Aorta (tissue), 5 donors: ENCODE data around the gene POLR2H. TPM values are rescaled to one million over a fixed set of nuclear protein-coding genes. Genes with fewer than 3 reads are reported as not detected.

ENCODE experiments used
- ATAC-seq: fragments of 200-7000 bp; cut with Tn5 transposase; one replicate; pipeline ENCODE4 v1.9.1; 2022; ENCODE audit warnings: moderate library complexity; ENCODE audit not compliant: low FRiP score
- DNase-seq, 2 donors: peaks; one replicate each; pipeline ENCODE4 v3.0.0-alpha.2; 2020
- H3K27ac ChIP-seq, 2 donors: one replicate each; pipeline ENCODE4 v1.5.1; 2013; ENCODE audit warnings: low read length in 2 of 2, mild to moderate bottlenecking in 2 of 2, moderate library complexity in 2 of 2, control low read depth in 1 of 2, inconsistent platforms in 1 of 2, low read depth in 1 of 2
- H3K27me3 ChIP-seq, 2 donors: one replicate each; pipeline ENCODE4 v1.6.1; 2013; ENCODE audit warnings: control low read depth in 1 of 2, low read length in 1 of 2, mild to moderate bottlenecking in 1 of 2, moderate library complexity in 1 of 2; ENCODE audit not compliant: insufficient read depth in 2 of 2, control insufficient read depth in 1 of 2
- H3K36me3 ChIP-seq, 2 donors: one replicate each; pipeline ENCODE4 v1.6.1; 2013; ENCODE audit warnings: control low read depth in 1 of 2, low read length in 1 of 2, mild to moderate bottlenecking in 1 of 2; ENCODE audit not compliant: insufficient read depth in 2 of 2, control insufficient read depth in 1 of 2
- H3K4me1 ChIP-seq, 2 donors: one replicate each; pipeline ENCODE4 v1.6.1; 2013; ENCODE audit warnings: low read length in 2 of 2, control low read depth in 1 of 2, mild to moderate bottlenecking in 1 of 2, moderate library complexity in 1 of 2; ENCODE audit not compliant: insufficient read depth in 2 of 2, control insufficient read depth in 1 of 2
- H3K4me3 ChIP-seq, 2 donors: one replicate each; pipeline ENCODE4 v1.5.1; 2013; ENCODE audit warnings: low read length in 2 of 2, control low read depth in 1 of 2, mild to moderate bottlenecking in 1 of 2
- H3K9me3 ChIP-seq: one replicate; pipeline ENCODE4 v1.6.1; 2013; ENCODE audit warnings: mild to moderate bottlenecking, low read length; ENCODE audit not compliant: control insufficient read depth
- WGBS, 2 donors: extraction: QIAGEN DNeasy Blood & Tissue Kit; methylation state at CpG; one replicate each; pipeline ENCODE4 v1.1.7; 2013; 5-methylcytosine and 5-hydroxymethylcytosine counted together
- intact Hi-C, 2 donors: fragments of 100-400 bp; cut with DNase I; formaldehyde crosslinking; loops; one replicate each; pipeline versions ENCODE4 v1.14.2 to v1.15.0; 2022
- polyA plus RNA-seq, 2 donors: library from polyadenylated mRNA; stranded (reverse); fragments of 200-250 nt; gene quantifications; one replicate each; pipeline ENCODE4 v1.2.3, GENCODE V29; 2013
- total RNA-seq, 2 donors: library from RNA; stranded (reverse); fragmentation: NEBNext Ultra II Directional; extraction: Animal tissue kit (Norgen Biotek cat#: 25700); gene quantifications; one replicate each; pipeline ENCODE4 v1.2.1, GENCODE V29; 2021
- donor health status: healthy with polysubstance abuse.
- donor health status: Bipolar disorder and iron deficiency.
- donor health status: DM: no; HTN: no; CAD: no.
- donor health status: DM: no; HTN: no; CAD: no.
- donor health status: DM: yes; HTN: yes; CAD: no.

POLR2H gene
- total and polyA plus RNA-seq, 4 donors = 43.9 to 151 (median 57.3) TPM

- peak; percentile 87 for DNase-seq
- 44 to 47% methylated on average over 5 of the region's 5 CpGs for WGBS, 2 donors
- Histone ChIP-seq H3K27ac (no peak overlapping the region), H3K4me1 (peaks cover 3 to 4% of the 10 kb centered on the region in 2 donors), H3K9me3 (no peaks in the 10 kb centered on the region), H3K36me3 (no peaks in the 10 kb centered on the region), H3K27me3 (no peaks in the 10 kb centered on the region), H3K4me3 (no peak overlapping the region)
- ATAC-seq = peak; percentile 91
- intact Hi-C loops = loop anchor here (2.0 to 5.0 kb wide), 5 partner anchors 46 to 171 kb away; no protein-coding TSS in a partner anchor
Observed at GRCh38 chr3:184371570-184372018, 10.1 kb downstream of the POLR2H start.

- Histone ChIP-seq H3K9me3 (no peaks in the 10 kb centered on the region), H3K4me3 (no peak overlapping the region), H3K36me3 (no peaks in the 10 kb centered on the region), H3K4me1 (peaks cover 3 to 4% of the 10 kb centered on the region in 2 donors), H3K27me3 (no peaks in the 10 kb centered on the region), H3K27ac (no peak overlapping the region)
- no peak for ATAC-seq
- WGBS, 2 donors = 82 to 83% methylated on average over 8 of the region's 8 CpGs
- intact Hi-C loops = loop anchor here (5.0 kb wide), 4 partner anchors 45 to 170 kb away; no protein-coding TSS in a partner anchor
- DNase-seq = peak in 1 of 2 donors; percentile 45
Observed at GRCh38 chr3:184372296-184372821, 10.8 kb downstream of the POLR2H start.

- Histone ChIP-seq H3K4me1 (peaks cover 3 to 4% of the 10 kb centered on the region in 2 donors), H3K27me3 (no peaks in the 10 kb centered on the region), H3K9me3 (no peaks in the 10 kb centered on the region), H3K27ac (no peak overlapping the region), H3K36me3 (no peaks in the 10 kb centered on the region), H3K4me3 (no peak overlapping the region)
- intact Hi-C loops = loop anchor here (5.0 kb wide), 4 partner anchors 44 to 169 kb away; no protein-coding TSS in a partner anchor
- ATAC-seq = no peak
- WGBS, 2 donors = 59 to 68% methylated on average over 5 of the region's 5 CpGs
- DNase-seq = peak in 1 of 2 donors; percentile 63
Observed at GRCh38 chr3:184372911-184373310, 11.4 kb downstream of the POLR2H start.

- intact Hi-C loops = loop anchor here (5.0 kb wide), 4 partner anchors 44 to 169 kb away; no protein-coding TSS in a partner anchor
- H3K9me3 ChIP-seq = no peaks in the 10 kb centered on the region
- peak in 1 of 2 donors; percentile 63 for DNase-seq
- ATAC-seq = no peak
- H3K27me3 ChIP-seq = no peaks in the 10 kb centered on the region
- H3K4me3 ChIP-seq = no peak overlapping the region
- H3K27ac ChIP-seq = no peak overlapping the region
- 74 to 82% methylated on average over 6 of the region's 6 CpGs for WGBS, 2 donors
- no peaks in the 10 kb centered on the region for H3K36me3 ChIP-seq
- peaks cover 3 to 4% of the 10 kb centered on the region in 2 donors for H3K4me1 ChIP-seq
Observed at GRCh38 chr3:184373422-184373821, 11.9 kb downstream of the POLR2H start.

DNA sequence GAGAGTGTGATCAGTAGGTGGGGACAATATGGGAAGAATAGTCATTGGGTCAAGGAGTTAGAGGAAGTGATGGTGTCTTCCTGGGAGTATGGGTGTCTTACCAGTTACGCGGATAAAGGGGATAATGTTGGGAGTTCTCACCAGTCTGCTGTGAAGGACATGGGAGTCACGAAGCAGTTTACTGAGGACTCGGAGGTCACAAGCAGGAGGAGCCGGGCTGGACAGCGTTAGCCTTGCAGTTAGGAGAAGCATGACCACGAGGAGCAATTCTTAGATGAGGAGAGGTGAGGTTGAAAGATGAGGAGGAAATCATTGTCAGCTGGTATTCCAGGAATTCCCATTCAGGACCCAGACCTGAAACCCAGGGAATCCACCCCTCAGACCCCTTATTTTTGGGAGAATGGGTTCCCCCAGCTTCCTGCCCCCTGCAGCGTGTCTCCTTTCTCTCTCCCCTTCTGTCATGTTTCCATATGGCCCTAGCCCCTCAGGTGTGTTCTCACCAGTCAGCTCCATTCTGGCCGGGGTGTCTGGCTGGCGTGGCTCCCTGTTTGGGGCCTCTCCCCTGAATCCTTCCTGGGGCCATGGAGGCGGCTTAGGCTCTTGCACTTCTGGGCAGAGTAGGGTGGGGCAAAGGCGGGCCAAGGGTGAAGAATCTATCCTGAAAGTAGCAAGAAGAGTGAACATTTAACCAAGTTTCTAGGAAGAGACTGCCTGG is 14.4 kb downstream of the POLR2H start:
- intact Hi-C loops = no loop called here
- DNase-seq (peak in 1 of 2 donors; percentile 75), ATAC-seq (no peak)
- H3K4me3 ChIP-seq = no peak overlapping the region
- no peaks in the 10 kb centered on the region for H3K4me1 ChIP-seq
- H3K36me3 ChIP-seq = no peaks in the 10 kb centered on the region
- H3K27me3 ChIP-seq = no peaks in the 10 kb centered on the region
- no peaks in the 10 kb centered on the region for H3K9me3 ChIP-seq
- 90 to 92% methylated on average over 12 of the region's 12 CpGs for WGBS, 2 donors
- H3K27ac ChIP-seq = no peak overlapping the region

- Histone ChIP-seq H3K9me3 (no peaks in the 10 kb centered on the region), H3K27ac (no peak overlapping the region), H3K4me3 (no peak overlapping the region), H3K36me3 (no peaks in the 10 kb centered on the region), H3K4me1 (no peaks in the 10 kb centered on the region), H3K27me3 (no peaks in the 10 kb centered on the region)
- DNase-seq = peak in 1 of 2 donors; percentile 46
- intact Hi-C loops = no loop called here
- WGBS, 2 donors = 87 to 89% methylated on average over 5 of the region's 5 CpGs
- no peak for ATAC-seq
Observed at GRCh38 chr3:184377374-184377773, 15.9 kb downstream of the POLR2H start.

DNA sequence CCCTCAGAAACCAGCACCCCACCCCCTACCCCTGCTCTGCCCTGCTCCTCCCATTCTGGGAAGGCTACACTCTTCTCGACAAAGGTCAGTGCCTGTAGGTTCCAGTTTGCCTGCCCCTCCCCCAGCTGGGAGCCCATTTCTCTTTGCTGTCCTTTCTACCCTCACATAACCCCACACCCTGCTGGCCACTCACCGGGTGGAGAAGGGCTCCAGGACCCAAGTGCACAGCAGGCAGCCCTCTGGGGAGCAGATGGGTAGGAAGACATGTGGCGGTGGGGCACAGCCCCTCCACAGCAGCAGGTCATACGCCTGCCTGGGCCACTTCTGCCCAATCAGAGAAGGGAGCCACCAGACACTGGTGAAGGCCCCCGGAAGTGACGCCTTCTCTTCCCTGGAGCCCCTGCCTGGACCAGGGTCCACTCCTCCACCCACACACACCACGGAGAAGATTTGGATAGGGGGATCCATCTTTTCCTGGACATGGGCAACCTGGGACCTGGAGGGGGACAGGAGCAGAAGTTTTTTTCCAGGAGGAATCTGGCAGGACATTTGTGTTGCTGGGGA is 16.5 kb downstream of the POLR2H start, which contains the start of gene THPO:
THPO (minus strand) TSS at position 326 of the 564 bp plus-strand sequence. CDS start 1,948 bp downstream, outside the sequence.
- Histone ChIP-seq H3K4me3 (no peak within 1 kb of the TSS), H3K27me3 (no peaks in the 10 kb centered on the region), H3K36me3 (no peaks in the 10 kb centered on the region), H3K4me1 (no peaks in the 10 kb centered on the region), H3K9me3 (no peaks in the 10 kb centered on the region), H3K27ac (no peak within 1 kb of the TSS)
- intact Hi-C loops = no loop called here
- 80 to 82% methylated on average over 7 of the region's 7 CpGs for WGBS, 2 donors
- ATAC-seq = peak; percentile 20
- DNase-seq = peak in 1 of 2 donors; percentile 75

DNA sequence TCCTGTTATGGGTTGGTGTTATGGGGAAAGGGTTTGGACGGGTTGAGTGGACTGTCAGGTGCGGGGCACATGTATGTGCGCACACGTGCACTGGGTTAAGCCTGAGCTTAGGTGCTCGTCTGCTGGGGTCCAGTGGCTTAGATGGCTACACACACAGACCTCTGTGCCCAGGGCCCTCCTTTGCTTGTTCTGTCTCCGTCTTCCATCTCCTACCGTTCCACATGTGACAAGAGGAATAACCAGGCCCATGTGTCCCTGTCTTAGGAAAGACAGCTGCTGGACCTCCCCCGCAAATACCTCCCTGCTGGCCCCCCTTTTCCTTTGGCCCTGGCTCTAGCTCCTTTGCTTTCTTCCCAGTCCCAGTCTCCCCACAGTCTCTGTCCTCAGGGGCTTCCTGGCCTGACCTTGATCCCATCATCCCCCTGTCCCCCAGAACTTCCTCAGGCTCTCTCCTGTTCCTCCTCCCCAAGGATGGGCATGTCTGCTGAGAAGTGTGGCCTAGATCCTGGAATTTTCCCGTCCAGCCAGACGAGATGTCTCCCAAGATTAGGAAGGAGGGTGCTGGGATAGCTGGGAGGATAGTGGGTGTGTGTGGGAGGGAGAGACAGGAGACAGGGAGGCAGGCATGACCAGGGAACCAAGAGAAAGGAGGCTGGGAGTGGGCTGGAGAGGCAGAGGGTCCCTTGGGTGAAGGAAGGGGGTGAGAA is 17.3 kb downstream of the POLR2H start:
- no peaks in the 10 kb centered on the region for H3K27me3 ChIP-seq
- no peak for ATAC-seq
- 80 to 85% methylated on average over 10 of the region's 10 CpGs for WGBS, 2 donors
- H3K27ac ChIP-seq = no peak overlapping the region
- no peaks in the 10 kb centered on the region for H3K4me1 ChIP-seq
- H3K4me3 ChIP-seq = no peak overlapping the region
- intact Hi-C loops = no loop called here
- DNase-seq = peak in 1 of 2 donors; percentile 40
- H3K36me3 ChIP-seq = no peaks in the 10 kb centered on the region
- H3K9me3 ChIP-seq = no peaks in the 10 kb centered on the region
